NOMO-1 (cell line): ENCODE results near the gene FRRS1.

Experiments
- DNase-seq, 2 experiments: peaks; one replicate each; lab custom pipeline; 2025; ENCODE audit not compliant: unreplicated experiment in 2 of 2; lab: John Stamatoyannopoulos, UW

FRRS1 gene

GRCh38 chr1:99737016-99737415 lies 29.4 kb downstream of the FRRS1 start:
- no peak for DNase-seq

GRCh38 chr1:99735852-99736251 lies 30.6 kb downstream of the FRRS1 start:
- DNase-seq = no peak

GRCh38 chr1:99731384-99731783 lies 35.1 kb downstream of the FRRS1 start:
- no peak for DNase-seq

- DNase-seq = no peak
These were observed 37.8 kb downstream of the FRRS1 start for GRCh38 chr1:99728494-99729235.

- no peak for DNase-seq
These were observed 38.8 kb downstream of the FRRS1 start for GRCh38 chr1:99727575-99728185.

- no peak for DNase-seq
These were observed 39.6 kb downstream of the FRRS1 start for GRCh38 chr1:99726818-99727217.

GRCh38 chr1:99726407-99726806 lies 40.0 kb downstream of the FRRS1 start:
- no peak for DNase-seq

GRCh38 chr1:99725996-99726395 lies 40.4 kb downstream of the FRRS1 start:
- peak in 1 of 2 experiments; percentile 22 for DNase-seq

GRCh38 chr1:99723251-99723650 lies 43.2 kb downstream of the FRRS1 start:
- no peak for DNase-seq

- no peak for DNase-seq
These were observed 49.4 kb downstream of the FRRS1 start for GRCh38 chr1:99717005-99717404.

- no peak for DNase-seq
These were observed 53.4 kb downstream of the FRRS1 start for GRCh38 chr1:99713006-99713405.

- DNase-seq = no peak
These were observed 55.4 kb downstream of the FRRS1 start for GRCh38 chr1:99710994-99711393.

- peak; percentile 31 to 67 for DNase-seq
These were observed 58.8 kb downstream of the FRRS1 start for GRCh38 chr1:99707535-99708142.

- DNase-seq = no peak
These were observed 61.0 kb downstream of the FRRS1 start for GRCh38 chr1:99705385-99705784.

GRCh38 chr1:99704356-99704816 lies 62.0 kb downstream of the FRRS1 start:
- no peak for DNase-seq

GRCh38 chr1:99702221-99702620 lies 64.2 kb downstream of the FRRS1 start:
- no peak for DNase-seq

GRCh38 chr1:99700020-99700419 lies 66.4 kb downstream of the FRRS1 start:
- peak; percentile 83 to 88 for DNase-seq

GRCh38 chr1:99697580-99697979 lies 68.9 kb downstream of the FRRS1 start:
- no peak for DNase-seq

- no peak for DNase-seq
These were observed 69.8 kb downstream of the FRRS1 start for GRCh38 chr1:99696616-99697015.

- DNase-seq = no peak
These were observed 75.3 kb downstream of the FRRS1 start for GRCh38 chr1:99691175-99691574.

GRCh38 chr1:99685516-99686180 lies 80.8 kb downstream of the FRRS1 start:
- DNase-seq = peak; percentile 20 to 52
